Ovary (tissue), 3 donors: Measurements from ENCODE around the gene TGM5.

Source experiments
- CTCF ChIP-seq, 3 donors: fragments of 450-650 bp in 2 of 3; fragments of 200-600 bp in 1 of 3; IDR thresholded peaks; one replicate each; pipeline versions ENCODE4 v1.5.1 to v1.8.0; 2016 to 2022; ENCODE audit warnings: antibody characterized with exemption in 3 of 3, mild to moderate bottlenecking in 1 of 3
- EP300 ChIP-seq: sonication (generic); formaldehyde crosslinking; IDR thresholded peaks from one replicate; pipeline ENCODE4 v1.6.1; 2017; ENCODE audit warnings: antibody characterized with exemption
- POLR2A ChIP-seq: fragments of 450-650 bp; IDR thresholded peaks from one replicate; pipeline ENCODE4 v1.6.1; 2017; ENCODE audit warnings: antibody characterized with exemption, mild to moderate bottlenecking, moderate library complexity
- donor health status: DM: no; HTN: no; CAD: no.

GRCh38 chr15:43251185-43251870 is 15.4 kb downstream of the TGM5 start:
- TF ChIP-seq CTCF (IDR thresholded peaks at IDR 0.05) (no peak), POLR2A (no peak), EP300 (no peak)
